Measurements from ENCODE around the gene HSD17B8. TPM values are rescaled to one million over a fixed set of nuclear protein-coding genes. Genes with fewer than 3 reads are reported as not detected.

Gene HSD17B8
- total RNA-seq, 2 donors from 2014 or later = 10.3 to 31.4 TPM

DNA sequence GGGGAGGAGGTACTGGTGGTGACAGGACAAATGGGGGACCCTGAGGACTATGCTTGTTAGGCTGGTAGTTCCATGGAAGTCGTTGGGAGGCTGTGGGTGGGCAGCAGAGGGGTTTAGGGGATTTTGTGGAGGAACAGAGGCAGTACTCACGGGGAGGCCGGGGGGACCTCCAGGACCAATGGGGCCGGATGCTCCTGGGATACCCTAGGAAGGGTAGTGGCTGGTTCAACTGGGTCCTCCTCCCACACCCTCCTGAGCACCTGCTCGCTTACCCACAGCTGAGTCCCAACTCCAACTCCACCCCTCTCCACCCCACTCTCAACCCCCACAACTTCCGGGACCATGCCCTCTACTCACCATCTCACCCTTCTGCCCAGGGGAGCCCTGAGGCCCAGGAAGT lies 38.1 kb upstream of the HSD17B8 start:
- no peak for DNase-seq (ENCODE audit: low spot score)
- Histone ChIP-seq H3K36me3 (no peaks in the 10 kb centered on the region), H3K4me3 (no peak overlapping the region), H3K4me1 (peaks cover 0 to 9% of the 10 kb centered on the region in 2 donors), H3K27me3 (no peaks in the 10 kb centered on the region), H3K27ac (no peak overlapping the region), H3K9me3 (no peaks in the 10 kb centered on the region)
- TF ChIP-seq, protein P1, sequence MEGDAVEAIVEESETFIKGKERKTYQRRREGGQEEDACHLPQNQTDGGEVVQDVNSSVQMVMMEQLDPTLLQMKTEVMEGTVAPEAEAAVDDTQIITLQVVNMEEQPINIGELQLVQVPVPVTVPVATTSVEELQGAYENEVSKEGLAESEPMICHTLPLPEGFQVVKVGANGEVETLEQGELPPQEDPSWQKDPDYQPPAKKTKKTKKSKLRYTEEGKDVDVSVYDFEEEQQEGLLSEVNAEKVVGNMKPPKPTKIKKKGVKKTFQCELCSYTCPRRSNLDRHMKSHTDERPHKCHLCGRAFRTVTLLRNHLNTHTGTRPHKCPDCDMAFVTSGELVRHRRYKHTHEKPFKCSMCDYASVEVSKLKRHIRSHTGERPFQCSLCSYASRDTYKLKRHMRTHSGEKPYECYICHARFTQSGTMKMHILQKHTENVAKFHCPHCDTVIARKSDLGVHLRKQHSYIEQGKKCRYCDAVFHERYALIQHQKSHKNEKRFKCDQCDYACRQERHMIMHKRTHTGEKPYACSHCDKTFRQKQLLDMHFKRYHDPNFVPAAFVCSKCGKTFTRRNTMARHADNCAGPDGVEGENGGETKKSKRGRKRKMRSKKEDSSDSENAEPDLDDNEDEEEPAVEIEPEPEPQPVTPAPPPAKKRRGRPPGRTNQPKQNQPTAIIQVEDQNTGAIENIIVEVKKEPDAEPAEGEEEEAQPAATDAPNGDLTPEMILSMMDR (IDR thresholded peaks at IDR 0.05) = no peak

DNA sequence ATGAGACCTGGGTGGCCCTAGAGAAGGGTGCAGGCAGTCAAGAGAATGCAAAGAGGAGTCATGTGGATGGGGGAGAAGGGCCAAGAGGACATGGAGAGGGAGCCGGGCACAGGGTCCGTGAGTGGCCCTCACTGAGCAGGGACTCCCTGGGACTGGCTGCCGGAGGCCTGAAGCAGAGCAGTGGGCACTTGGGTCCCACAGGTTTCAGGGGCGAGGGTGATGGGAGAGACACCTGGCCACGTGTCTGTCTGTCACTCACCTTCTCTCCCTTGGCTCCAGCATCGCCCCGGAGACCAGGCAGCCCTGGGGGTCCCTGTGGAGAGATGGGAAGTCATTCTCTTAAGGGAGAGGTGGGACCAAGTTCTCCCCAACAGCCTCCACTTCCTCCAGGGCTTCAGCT lies 37.6 kb upstream of the HSD17B8 start:
- TF ChIP-seq, protein P1 (IDR thresholded peaks at IDR 0.05) = no peak
- no peak overlapping the region for H3K4me3 ChIP-seq
- no peaks in the 10 kb centered on the region for H3K9me3 ChIP-seq
- no peak overlapping the region for H3K27ac ChIP-seq
- no peak for DNase-seq (ENCODE audit: low spot score)
- H3K27me3 ChIP-seq = no peaks in the 10 kb centered on the region
- H3K36me3 ChIP-seq = no peaks in the 10 kb centered on the region
- peaks cover 0 to 4% of the 10 kb centered on the region in 2 donors for H3K4me1 ChIP-seq

DNA sequence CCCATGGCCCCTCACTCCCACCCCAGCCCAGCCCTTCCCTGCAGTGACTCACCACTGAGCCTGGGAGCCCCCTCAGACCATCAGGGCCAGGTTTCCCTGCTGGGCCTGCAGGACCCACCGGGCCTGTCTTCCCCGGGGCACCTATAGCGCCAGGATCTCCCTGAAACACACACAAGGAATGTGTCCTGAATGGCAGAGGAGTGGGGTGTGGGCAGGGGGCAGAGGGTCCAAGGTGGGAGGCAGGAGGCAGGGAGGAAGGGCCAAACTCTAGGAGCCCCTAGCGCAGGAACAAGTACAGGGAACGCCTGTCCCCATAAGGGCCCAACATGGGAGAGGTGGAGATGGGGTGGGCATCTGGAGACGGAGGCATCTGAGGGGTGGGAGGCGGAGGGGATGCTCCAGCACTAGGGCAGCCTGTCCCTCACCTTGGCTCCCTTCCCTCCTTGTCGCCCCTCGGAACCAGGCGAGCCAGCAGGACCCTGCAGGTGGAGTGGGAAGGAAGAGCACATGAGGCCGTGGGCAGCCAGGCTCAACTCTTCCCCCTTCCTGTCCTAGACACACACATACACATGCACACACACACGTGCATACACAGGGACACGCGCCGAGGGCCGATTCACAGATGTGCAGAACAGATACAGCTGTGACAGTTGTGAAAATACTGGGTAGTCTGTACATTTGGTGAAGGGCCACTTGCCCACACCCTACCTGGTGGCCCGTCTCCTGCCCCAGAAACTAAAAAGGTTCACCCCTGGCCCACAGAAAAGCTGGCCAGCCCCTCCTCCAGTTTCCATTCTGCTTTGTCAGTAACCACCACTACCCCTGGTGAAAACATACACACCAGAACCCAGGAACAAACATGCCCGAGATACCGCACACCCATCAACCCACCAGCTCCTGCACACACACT lies 36.8 kb upstream of the HSD17B8 start:
- Histone ChIP-seq H3K9me3 (no peaks in the 10 kb centered on the region), H3K4me3 (no peak overlapping the region), H3K4me1 (no peaks in the 10 kb centered on the region), H3K27me3 (no peaks in the 10 kb centered on the region), H3K36me3 (no peaks in the 10 kb centered on the region), H3K27ac (no peak overlapping the region)
- TF ChIP-seq, protein P1 (IDR thresholded peaks at IDR 0.05) = no peak
- no peak for DNase-seq (ENCODE audit: low spot score)

DNA sequence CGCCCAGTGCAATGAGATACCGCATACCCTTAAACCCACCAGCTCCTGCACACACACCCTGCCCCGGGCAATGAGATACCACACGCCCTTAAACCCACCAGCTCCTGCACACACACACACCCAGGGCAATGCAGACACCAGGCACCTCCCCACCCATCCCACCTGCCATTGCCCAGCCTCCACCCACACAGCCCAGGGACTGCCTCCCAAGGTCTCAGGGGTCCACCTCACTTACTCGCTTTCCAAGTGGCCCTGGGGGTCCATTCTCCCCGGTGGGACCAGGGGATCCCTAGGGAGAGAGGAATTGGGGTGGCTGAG lies 36.2 kb upstream of the HSD17B8 start:
- H3K36me3 ChIP-seq = no peaks in the 10 kb centered on the region
- H3K27me3 ChIP-seq = no peaks in the 10 kb centered on the region
- no peak overlapping the region for H3K4me3 ChIP-seq
- no peak for DNase-seq (ENCODE audit: low spot score)
- TF ChIP-seq, protein P1 (IDR thresholded peaks at IDR 0.05) = no peak
- no peak overlapping the region for H3K27ac ChIP-seq
- no peaks in the 10 kb centered on the region for H3K4me1 ChIP-seq
- no peaks in the 10 kb centered on the region for H3K9me3 ChIP-seq

DNA sequence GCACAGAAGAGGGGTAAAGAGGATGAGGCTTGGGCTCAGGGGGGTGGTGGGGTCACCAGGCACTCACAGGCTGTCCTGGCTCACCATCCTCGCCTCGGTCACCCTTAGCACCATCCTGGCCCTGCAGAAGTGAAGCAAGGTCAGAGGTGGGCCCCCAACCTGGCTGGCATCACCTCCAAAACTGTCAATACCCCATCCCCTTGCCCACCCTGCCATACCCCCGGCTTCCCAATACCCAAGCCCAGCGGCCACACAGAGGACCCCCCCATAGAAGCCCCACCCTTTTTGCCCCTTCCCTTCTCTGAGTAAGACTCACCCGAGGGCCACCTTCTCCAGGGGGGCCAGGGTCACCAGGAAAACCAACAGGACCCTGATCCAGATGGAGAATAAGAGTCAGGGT lies 35.8 kb upstream of the HSD17B8 start:
- Histone ChIP-seq H3K27ac (no peak overlapping the region), H3K9me3 (no peaks in the 10 kb centered on the region), H3K4me3 (no peak overlapping the region), H3K27me3 (no peaks in the 10 kb centered on the region), H3K36me3 (no peaks in the 10 kb centered on the region), H3K4me1 (no peaks in the 10 kb centered on the region)
- no peak for DNase-seq (ENCODE audit: low spot score)
- TF ChIP-seq, protein P1 (IDR thresholded peaks at IDR 0.05) = no peak
